Glomerular visceral epithelial cell (primary cell): ENCODE data around the gene AHRR.

ENCODE experiments used
- DNase-seq: peaks from one replicate; pipeline ENCODE4 v3.0.0-alpha.2; 2016; ENCODE audit errors: extremely low spot score

AHRR gene

DNA sequence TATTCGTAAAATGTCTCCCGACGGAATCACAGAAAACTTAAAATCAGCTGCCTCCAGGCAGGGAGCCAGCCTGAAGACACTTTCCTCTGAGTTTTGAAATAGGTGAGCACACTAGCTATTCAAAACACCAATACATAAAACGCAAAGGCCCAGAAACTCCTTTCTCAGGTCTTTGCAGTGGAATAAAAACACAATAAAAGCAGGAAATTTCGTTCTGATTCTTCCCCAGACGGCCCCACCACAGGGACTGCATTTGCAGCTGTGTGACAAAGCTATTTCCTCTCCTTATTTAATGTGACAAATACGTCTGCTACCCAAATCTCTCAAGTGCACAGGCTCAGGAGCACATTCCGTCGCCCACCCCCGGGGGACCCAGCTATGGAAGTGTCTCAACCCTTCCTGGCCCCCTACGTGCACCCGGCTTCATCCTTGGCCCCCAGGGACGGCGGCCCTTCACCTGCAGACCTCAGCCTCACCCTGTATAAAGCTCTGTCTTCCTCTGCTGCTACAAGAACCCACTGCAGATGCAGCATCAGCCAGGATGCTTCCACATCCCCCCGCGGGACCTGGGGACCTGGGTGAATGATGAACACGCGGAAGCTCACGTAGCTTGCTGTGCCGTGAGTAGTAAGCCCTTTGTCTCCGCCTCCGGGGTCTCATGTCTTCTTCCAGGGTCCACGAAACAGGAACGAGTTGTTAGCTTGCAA is 24.9 kb downstream of the AHRR start:
- no peak for DNase-seq

DNA sequence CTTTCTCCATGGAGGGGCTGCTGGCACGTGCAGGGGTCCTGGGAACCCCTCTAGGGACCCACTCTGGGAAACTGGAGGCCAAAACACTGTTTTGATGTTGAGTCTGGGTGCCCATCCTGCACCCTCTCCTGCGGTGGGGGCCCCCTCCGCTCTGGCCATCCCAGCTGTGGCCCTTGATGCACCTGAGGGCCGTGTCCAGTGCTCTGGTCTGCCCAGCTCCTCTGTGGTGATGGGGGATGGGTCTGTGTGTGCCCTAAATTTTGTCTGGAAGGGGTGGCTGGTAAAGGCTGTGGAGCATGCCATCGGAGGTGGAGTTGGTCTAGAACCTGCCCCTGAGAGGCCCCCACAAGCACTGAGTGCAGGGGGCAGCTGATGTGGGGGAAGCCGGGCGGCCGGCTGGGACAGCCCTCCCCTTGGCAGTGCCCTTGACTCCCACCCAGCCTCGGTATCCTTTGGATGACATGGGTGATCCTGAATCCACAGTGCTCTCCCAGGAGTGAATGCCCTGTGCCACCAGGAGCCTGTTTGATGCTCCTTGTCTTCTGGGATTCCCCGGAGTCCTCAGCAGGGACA is 26.3 kb downstream of the AHRR start:
- DNase-seq = no peak

DNA sequence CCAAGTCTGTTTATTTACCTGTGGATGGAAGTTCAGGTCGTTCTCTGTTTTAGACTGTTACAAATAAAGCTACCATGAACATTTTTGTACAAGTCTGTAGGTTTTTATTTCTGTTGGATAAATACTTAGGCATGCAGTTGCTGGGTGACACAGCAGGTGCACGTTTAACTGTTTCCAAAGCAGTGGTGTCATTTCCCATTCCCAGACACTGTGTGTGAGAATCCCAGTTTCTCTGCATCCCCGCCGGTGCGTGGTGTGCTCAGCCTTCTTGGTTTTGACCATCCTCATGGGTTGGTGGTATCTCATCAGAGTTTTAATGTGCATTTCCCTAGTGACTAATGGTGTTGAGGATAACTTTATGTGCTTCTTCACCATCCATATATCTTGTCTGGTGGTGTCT is 27.2 kb downstream of the AHRR start:
- DNase-seq = no peak

DNA sequence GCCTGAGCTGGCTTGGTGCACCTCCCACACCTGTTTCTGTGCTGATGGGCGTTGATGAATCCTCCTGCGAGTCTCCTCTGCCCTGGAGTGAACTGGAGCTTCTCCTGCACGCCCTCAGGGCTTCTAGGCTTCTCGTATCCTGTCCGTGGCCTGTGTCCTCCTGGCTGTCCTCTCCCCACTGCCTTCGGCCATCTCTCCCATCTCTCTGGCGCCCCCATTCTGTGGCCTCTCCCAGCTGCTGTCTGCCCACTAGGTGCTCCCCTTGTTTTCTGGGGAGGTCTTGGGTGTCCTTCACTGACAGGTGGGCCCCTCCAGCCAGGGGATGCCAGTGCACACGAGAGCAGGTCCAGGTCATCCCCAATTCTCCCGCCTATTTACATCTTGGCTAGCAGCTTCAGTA is 28.8 kb downstream of the AHRR start:
- DNase-seq = no peak

DNA sequence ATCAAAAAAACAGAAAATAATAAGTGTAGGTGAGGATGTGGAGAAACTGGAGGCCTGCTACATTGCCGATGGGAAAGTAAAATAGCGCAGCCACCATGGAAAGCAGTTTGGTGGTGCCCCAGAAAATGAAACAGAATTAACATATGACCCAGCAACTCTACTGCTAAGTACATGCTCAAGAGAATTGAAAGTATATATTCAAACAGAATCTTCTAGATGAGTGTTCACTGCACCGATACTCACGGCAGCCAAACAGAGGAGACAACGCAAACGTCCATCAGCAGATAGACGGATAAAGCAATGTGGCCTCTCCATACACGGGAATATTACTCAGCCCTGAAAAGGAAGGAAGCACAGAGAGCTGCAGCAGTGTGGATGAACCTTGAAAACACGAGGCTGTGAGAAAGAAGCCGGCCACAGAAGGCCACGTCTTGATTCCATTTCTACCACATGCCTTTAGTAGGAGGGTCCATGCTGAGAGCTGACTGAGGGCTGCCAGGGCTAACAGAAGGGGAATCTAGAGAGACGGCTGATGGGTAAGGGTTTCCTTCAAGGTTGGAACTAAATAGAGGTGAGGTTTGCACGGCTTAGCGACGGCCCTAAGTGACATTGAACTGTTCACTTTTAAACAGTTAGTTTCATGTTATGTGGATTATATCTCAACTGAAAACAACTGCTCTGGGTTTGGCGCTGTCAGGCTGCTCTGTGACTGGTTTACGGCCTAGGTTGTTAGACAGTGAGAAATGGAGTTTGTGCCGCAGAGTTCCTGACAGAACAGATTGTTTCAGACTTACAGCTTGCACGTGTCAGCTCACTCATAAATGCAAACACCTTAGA is 29.8 kb downstream of the AHRR start:
- DNase-seq = no peak

DNA sequence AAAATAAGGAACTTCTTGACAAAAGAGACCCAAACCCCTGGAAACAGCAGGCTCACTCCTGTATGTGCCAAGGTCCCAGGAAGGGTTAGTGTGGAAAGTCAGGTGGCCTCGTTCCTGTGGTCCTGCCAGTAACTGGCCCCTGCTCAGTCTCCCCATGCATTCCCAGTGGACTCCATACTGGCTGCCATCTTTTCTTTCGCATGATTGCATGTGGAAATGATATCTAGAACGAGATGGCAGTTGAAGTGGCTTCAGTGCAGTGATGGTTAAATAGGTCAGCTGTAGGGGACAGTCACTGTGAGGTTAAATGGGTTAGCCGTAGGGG is 30.4 kb downstream of the AHRR start:
- DNase-seq = no peak

DNA sequence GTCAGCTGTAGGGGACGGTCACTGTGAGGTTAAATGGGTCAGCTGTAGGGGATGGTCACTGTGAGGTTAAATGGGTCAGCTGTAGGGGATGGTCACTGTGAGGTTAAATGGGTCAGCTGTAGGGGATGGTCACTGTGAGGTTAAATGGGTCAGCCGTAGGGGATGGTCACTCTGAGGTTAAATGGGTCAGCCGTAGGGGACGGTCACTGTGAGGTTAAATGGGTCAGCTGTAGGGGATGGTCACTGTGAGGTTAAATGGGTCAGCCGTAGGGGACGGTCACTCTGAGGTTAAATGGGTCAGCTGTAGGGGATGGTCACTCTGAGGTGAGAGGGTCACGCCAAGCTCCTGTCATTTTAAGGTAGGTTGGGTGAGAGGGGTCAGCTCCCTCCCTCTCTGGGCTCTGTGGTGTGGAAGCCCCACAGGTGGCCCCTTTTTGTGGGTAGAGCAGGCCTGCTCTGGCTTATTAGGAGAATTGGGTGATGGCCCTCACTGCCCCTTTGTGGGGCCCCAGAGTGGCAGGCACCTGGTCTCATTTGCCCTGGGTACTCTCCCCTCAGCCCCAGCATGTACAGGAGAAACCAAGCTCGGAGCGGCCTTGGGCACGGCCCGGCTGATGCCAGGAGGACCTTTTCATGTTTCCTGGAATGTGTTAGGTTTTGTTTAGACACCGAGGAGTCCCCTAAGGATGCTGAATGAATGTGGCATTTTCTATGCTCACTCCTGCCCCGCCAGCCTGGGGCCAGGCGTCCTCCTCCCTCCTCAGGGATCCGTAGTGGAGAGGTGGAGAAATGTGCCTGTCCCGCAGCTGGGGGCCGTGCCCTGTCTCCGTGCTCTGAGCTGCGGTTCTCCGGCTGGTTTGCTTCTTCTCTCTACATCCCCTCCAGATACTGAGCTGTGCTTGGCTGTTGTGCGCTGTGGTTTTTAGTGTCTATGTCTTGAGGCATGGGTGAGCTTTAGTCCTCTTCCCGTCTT is 31.4 kb downstream of the AHRR start:
- no peak for DNase-seq

DNA sequence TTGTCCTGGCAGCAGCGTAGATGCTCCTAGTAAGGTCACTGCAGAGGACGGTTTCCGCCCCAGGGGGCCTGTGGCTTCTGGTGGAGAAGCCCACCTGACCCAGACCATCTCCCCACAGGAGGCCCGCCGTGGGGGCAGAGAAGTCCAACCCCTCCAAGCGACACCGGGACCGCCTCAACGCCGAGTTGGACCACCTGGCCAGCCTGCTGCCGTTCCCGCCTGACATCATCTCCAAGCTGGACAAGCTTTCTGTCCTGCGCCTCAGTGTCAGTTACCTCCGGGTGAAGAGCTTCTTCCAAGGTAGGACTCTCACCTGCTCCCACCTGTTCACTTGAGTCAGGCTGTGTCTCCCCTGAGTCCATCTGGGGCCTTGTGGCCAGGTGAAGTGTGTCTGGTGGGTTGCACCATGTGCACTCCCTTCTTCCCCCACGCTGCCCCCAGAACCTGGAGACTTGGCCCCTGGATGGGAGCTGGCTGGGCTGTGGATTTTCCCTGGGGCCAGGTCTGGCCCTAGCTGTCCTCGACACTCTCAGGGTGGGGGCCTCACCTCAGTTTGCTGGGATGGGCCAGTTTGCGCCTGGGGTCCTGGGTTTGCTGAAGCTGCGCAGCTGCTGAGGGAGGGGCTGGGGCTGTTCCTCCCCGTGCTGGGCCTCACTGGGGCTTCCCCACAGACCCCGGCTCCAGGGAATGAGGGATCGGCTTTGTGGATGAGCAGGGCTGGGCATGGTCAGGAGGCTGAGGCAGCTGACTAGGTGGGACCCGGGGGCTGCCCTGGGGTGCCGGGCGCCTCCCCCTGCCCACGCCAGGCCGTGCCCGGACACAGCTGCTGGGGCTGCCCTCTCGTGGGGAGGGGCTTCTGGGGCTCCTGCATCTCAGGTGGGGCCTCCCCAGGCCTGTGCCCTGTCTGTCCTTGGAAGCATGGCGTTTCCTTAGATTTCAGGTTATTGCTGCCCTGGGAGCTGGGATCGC is 32.4 kb downstream of the AHRR start:
- no peak for DNase-seq

DNA sequence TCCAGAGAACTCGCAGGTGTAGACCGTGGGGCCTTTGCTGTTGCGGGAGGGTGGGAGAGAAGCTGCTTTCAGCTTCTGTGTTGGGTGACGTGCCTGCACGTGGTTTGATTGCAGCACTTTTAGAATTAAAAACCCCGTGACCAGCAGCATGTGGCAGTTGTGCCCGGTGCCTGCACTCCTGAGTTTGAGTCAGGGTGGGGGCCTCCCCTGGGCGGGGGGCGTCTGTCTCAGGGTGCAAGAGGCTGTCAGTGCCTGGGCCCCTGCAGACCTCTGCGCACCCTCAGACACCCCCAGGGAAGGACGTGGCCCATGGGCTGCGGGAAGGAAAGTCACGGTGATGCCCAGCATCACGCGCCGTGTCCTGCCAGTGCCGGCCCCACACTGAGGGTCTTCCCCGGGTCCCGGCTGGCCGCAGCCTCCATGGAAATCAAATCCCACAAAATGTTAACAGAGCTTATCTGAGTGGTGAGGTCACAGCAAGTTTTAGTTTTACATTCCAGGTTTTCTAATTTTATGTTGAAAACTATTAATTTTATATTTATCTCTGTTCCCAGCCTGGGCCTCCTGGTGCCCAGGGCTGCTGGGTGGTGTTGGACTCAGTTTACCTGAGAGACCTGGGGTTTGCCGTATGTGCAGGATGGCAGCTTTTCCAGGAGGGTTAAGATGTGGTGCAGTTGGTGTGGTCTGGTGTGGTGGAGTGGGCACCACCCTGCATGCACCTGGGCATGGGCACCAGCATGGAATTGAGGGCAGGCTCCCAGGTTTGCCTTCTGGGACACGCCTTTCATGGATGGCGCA is 33.3 kb downstream of the AHRR start:
- DNase-seq = no peak

DNA sequence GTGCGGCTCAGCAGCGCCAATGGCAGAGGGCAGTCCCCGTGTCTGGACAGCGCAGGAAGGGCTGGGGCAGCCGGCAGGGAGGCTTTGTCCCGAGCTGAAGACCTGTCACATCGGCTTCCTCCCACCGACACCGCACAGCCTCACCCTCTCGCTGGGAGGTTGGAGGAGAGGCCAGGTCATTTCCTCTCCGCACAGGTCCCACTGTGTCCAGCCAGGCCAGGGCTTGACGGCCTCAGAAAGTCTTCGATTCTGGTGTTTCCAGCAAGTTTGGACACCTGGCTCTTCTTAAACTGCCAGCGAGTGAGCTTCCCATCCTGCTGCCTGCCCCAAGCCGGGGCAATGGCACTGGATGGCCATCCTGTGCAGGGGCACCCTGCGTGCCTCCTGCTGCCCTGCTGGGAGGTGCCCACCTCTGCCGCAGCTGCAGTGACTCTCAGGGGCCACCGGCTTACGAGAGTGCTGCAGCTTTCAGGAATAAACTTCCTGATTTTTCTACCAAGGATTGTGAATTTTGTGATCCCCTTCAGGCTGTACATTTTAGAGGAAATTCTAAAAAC is 33.9 kb downstream of the AHRR start:
- no peak for DNase-seq

DNA sequence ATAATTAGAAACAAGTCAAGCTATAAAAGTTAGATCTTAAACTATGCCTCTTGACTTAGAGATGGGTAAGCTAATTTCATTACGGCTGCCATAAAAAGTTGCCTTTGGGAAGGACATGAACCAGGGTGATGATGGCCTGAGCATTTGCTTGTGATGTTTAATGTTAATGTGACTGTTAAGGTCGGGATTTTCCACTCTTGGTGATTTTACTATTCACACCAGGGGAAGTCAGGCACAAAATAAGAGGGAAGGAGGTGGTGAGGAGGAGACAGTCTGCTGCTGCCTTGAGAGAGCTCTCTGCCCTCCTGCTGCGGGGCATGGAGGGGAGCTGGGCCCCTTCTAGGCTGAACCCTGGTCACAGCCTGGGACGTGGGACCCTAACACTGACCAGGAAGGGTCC is 34.4 kb downstream of the AHRR start:
- DNase-seq = no peak

DNA sequence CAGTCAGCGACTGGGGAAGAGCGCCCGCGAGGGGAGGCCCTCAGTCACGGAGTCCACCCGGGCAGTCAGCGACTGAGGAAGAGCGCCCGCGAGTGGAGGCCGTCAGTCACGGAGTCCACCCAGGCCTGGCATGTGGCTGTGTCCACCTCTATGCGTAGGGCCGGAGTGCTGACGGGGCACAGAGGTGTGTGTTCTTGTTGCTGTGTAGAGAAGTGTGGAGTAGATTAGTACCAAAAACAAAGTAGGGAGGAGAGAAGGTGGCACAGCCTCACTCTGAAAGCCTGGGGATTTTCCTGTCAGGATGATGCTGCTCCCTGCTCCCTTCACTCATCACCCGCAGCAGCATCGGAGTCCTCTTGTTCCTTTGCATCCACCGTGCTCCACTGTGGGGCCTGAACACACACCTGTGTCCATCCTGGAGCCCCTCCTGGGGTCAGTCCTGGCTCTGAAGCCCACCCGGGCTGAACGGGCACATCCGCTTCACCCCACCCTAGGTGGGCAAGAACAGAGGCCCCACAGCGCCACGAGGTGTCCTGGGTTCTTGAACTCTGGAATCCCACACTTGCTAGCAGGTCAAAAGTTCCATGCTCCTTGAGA is 37.9 kb downstream of the AHRR start:
- DNase-seq = no peak

DNA sequence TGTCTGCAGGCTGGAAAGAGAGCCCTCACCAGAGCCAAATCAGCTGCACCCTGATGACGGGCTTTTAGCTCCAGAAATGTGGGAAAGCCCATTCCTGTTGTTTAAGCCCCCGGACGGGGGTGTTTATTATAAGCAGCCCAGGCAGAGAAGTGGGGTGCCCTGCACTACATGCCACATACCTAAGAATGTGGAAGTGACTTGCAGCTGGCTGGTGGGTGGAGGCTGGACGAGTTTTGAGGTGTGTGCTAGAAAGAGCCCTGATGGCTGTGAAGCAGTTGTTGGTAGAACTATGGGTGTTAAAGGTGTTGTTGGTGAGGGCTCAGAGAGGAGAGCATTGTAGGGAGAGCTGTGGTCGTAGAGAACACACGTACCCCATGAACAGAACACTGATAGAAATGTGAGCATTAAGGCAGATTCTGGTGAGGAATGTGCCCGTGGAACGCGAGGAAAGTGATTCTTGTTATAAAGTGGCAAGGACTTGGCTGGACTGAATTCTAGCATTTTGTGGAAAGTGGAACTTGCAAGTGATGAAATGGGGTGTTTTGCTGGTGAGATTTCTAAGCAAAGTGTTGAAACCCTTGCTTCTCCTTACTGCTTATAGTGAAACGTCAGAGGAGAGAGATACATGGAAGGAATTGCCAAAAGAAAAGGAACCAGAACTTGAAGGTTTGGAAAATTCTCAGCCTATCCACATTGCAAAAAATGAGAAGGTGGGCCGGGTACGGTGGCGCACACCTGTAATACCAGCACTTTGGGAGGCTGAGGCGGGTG is 38.9 kb downstream of the AHRR start:
- DNase-seq = no peak

DNA sequence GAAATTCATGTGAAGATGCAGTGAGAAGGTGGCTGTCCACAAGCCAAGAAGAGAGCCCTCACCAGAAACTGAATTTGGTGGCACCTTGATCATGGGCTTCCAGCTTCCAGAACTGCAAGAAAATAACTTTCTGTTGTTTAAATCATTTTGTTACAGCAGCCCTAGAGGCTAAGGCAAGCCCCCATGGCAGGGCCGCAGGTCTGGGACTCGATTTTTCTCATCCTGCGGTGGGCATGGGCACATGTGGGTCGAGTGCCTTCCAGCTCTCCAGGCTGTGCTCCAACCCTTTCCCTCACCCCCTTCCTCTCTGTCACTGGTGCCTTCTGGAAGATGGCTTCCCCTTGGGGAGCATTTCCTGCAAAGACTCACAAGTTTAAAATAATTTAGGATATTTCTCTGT is 40.7 kb downstream of the AHRR start:
- no peak for DNase-seq

DNA sequence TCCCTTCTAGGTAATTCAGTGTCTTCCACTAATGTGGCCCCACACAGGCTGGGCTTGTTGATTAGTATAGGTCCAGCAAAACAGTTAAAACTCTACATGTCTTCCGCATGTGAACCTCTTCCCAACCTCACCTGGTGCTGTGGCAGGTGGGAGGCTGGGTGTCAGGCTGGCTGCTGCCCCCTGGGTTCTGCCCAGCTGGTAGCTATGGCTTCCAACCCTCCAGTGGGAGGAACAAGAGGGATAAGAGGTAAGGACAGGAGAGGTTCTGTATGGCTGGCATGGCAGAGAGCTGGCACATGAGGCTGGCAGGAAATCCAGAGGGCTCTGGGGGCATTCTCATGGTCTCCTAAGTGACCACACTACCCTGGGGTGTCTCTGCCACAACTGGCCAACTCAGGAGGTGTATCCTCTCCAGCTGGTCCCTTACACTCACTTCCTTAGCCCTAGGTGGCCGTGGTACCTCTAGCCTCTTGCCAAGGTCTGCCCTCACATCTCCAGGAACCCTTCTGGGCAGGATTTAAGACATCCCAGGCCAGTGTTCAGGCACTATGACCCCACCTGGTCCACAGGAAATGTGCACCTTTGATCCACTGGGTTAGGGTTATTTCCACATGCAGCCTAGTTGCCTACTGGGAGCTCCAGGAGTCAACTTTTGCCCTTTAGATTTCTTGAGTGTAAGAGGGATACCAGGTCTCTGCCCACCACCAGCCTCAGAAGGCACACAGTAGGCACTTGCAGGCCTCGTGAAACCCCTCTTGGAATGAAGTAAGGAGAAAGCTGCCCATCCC is 41.7 kb downstream of the AHRR start:
- DNase-seq = no peak

DNA sequence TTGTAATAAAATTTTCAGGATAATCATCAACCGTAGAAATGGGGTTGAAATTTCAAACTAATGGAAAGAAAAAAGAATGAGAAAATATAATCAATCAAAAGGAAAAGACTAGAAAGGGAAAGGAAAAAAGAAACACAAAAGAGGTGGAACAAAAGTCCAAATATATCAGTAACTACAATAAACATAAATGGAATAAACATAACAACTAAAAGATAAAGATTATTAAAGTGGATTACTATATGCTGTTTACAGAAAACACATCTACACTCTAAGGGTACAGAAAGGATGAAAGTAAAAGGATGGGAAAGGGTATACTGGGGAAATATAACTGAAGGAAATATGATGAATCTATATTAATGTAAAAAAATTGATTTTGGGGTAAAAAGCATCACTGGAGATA is 43.0 kb downstream of the AHRR start:
- DNase-seq = no peak

DNA sequence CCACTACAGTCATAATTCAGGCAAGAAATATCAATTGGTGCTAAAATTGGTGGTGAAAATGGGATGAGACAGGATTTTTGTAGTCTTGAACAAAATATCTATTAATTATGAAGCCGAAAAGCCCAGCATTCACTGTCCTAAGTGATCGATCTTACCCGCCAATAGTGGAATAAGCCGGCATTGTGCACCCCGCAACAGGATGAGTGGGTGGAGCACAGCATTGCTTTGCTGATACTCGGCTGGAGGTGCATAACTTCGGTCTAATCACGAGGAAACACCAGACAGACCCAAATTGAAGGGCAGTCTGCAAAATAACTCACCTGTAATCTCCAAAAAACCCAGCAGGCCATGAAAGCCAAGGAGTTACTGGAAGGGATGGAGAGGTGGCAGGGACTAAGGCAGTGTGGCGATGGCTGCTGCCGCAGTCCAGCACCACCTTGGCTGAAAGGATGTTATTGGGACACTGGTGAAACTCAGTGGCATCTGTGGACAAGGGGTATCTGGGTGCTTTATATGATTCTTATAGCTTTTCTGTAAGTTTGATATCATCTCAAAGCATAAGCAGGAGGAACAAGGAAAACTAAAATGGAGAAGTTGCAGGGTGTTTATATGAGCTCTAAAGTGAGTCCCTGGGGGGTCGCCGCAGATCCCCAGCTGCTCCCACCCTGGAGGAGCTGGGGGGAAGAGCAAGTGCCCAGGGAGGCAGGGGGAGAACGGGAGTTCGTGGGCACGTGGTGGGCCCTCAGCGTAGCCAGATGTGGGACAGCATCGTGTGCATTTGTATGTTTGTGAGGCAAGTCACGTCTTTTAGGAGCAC is 45.2 kb downstream of the AHRR start:
- no peak for DNase-seq
